ENCODE data around the gene BNC2.

The BNC2 gene

DNA sequence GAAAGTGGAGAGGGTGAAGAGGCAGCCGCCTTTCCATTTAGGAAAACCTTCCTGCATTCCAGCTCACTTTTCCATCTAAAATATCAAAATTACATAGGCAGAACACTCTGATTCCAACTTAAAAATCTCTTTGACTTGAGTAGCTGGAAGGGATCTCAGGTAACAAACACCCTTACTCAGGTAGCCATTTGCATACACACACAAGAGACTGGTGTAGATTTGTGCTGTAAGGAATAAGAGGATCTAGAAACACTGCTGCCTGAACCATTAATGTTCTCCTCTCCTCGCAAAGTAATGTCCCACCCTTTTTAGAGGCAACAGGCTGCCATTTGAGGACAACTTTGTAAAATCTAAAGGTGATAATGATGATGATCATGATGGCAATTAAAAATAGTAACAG, 53.5 kb downstream of the BNC2 start:
- no peaks in the 10 kb centered on the region; the same call in 1 of the 2 replicates for H3K4me1 ChIP-seq
- H3K9me3 ChIP-seq: no peaks in the 10 kb centered on the region
- H3K4me3 ChIP-seq (ENCODE audit: low read depth, low read length): no peak overlapping the region
- TF ChIP-seq, protein P1, sequence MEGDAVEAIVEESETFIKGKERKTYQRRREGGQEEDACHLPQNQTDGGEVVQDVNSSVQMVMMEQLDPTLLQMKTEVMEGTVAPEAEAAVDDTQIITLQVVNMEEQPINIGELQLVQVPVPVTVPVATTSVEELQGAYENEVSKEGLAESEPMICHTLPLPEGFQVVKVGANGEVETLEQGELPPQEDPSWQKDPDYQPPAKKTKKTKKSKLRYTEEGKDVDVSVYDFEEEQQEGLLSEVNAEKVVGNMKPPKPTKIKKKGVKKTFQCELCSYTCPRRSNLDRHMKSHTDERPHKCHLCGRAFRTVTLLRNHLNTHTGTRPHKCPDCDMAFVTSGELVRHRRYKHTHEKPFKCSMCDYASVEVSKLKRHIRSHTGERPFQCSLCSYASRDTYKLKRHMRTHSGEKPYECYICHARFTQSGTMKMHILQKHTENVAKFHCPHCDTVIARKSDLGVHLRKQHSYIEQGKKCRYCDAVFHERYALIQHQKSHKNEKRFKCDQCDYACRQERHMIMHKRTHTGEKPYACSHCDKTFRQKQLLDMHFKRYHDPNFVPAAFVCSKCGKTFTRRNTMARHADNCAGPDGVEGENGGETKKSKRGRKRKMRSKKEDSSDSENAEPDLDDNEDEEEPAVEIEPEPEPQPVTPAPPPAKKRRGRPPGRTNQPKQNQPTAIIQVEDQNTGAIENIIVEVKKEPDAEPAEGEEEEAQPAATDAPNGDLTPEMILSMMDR (IDR thresholded peaks at IDR 0.05; ENCODE audit: low read depth, low read length): no peak
- DNase-seq: no peak
- no peaks in the 10 kb centered on the region for H3K27me3 ChIP-seq
- no peaks in the 10 kb centered on the region for H3K36me3 ChIP-seq

DNA sequence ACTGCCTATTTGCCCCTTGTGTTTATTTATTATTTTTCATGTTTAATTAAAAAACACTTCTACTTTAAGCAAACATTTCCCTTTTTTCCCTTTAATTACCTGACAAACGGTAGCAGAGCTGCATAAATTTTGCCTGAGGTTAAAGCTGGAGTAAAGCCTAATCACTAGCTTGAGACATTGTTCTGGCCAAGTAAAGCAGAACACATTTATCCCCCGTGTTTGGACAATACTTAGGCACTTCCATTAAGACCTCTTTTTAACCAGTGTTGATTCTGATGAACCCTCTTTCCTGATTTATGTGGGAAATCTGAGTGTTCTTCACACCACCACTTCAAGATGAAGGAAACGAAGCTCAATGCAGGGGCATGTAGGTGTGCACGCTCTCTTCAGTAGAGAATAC, 54.5 kb downstream of the BNC2 start:
- no peak overlapping the region for H3K4me3 ChIP-seq (ENCODE audit: low read depth, low read length)
- TF ChIP-seq, protein P1 (IDR thresholded peaks at IDR 0.05; ENCODE audit: low read depth, low read length): no peak
- H3K4me1 ChIP-seq: no peaks in the 10 kb centered on the region; the same call in 1 of the 2 replicates
- H3K27me3 ChIP-seq: no peaks in the 10 kb centered on the region
- no peak for DNase-seq
- H3K9me3 ChIP-seq: no peaks in the 10 kb centered on the region
- no peaks in the 10 kb centered on the region for H3K36me3 ChIP-seq

DNA sequence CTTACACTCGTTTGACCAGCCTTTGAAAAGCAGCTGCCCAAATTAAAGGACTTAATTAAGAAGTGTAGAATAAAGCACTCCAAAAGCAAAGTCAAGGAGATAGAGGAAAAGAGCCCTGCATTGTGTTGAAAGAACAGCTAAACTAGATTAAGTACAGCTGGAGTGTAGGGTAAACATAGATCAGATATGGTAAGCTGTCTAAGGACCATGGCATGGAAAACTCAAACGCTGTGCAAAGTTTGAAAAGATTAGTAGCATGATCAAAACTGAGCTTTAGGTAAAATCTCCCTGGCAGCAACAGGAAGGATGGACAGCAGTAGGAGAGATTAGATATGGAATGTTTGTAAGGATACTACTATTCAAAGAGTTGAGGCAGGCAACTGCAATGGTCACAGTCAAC, 55.4 kb downstream of the BNC2 start:
- Histone ChIP-seq H3K4me1 (no peaks in the 10 kb centered on the region; the same call in 1 of the 2 replicates), H3K9me3 (no peaks in the 10 kb centered on the region), H3K36me3 (no peaks in the 10 kb centered on the region), H3K4me3 (ENCODE audit: low read depth, low read length) (no peak overlapping the region), H3K27me3 (no peaks in the 10 kb centered on the region)
- TF ChIP-seq, protein P1 (IDR thresholded peaks at IDR 0.05; ENCODE audit: low read depth, low read length): no peak
- DNase-seq: no peak

DNA sequence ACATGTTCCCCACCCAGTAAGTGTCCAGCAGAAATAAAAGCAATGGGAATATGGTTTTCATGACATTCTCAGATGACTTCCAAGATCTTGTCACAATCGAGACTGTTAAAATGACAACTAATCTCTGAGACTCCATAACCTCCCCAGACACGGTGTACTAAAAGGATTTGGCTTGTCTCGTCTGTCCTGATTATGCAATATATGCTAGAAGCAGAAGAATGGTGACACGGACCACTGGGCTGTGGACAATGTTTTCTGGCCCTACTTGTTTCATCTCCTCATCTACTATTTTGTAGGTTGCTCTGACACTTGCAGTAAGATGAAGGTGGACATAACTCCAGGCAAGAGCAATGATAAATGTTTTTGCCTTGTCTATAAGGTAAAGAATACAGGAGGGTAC, 56.6 kb downstream of the BNC2 start:
- H3K9me3 ChIP-seq: no peaks in the 10 kb centered on the region
- no peaks in the 10 kb centered on the region; the same call in 1 of the 2 replicates for H3K4me1 ChIP-seq
- no peaks in the 10 kb centered on the region for H3K36me3 ChIP-seq
- TF ChIP-seq, protein P1 (IDR thresholded peaks at IDR 0.05; ENCODE audit: low read depth, low read length): no peak
- no peak for DNase-seq
- H3K27me3 ChIP-seq: no peaks in the 10 kb centered on the region
- no peak overlapping the region for H3K4me3 ChIP-seq (ENCODE audit: low read depth, low read length)

DNA sequence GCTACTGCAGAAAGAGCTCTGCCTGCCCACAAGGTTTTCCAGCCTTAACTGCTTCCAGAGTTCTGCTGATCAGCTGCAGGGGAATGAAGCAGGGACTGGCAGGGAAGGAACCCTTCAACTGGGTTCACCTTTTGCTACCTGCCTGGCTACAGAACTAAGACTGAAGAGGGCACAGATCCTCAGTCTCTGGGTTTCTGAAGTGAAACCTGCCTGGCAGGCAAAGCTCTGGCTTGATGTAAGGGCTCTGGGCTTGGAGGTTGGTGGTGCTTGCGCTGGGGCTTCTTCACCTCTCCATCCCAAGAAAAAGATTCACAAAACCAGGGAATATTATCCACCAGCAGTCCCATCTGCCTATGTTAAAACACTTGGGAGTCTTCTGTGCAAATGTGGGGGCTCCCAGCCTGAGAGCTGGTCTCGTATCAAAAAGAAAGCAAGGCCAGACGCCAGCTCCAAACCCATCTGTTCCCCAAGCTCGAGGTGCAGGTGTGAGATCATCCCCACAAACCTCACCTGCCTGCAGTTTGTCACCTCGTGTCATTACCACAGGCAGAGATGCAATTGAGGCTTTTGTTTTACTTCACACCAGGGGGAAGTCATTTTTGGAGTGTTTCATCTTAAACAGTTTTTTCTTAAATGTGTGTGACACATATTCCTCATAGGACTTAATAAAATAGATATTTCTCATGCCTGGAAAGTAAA, 58.3 kb downstream of the BNC2 start:
- no peaks in the 10 kb centered on the region for H3K9me3 ChIP-seq
- DNase-seq: no peak
- no peaks in the 10 kb centered on the region for H3K36me3 ChIP-seq
- no peaks in the 10 kb centered on the region; the same call in 1 of the 2 replicates for H3K4me1 ChIP-seq
- TF ChIP-seq, protein P1 (IDR thresholded peaks at IDR 0.05; ENCODE audit: low read depth, low read length): no peak
- H3K27me3 ChIP-seq: no peaks in the 10 kb centered on the region
- no peak overlapping the region for H3K4me3 ChIP-seq (ENCODE audit: low read depth, low read length)

DNA sequence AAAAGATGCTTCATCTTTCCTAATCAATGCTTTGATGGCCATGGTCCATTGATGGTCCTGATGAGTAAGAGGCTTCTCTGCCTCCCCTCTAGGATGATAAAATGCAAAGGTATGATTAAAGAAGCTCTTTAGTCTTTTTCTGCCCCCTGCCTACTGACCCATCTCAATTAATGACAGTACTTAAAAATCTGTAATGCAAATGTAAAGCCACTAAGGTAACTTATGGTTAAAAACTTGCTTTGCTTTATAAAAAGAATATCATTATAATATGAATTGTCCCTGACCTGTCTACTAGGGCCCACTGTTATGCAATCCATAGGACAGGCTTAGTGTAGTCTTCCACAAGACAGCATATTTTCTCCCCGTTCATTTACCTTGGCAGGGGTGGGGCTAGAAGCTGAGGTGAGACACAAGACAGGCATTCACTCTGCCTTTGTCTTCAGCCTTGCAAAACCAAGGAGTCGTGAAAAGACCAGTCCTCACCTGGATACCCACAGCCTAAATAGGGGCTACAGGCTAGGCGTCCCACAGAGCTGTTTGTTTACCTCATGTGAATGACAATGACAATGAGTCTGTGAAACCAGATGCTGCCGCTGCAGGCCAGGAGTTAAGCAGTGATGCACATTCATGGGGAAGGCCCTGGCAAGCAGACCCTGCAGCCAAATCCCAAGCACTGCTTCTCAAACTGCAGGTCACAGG, 60.4 kb downstream of the BNC2 start:
- no peak for DNase-seq

More for the DNA sequence above, 60.4 kb downstream of the BNC2 start:
- Histone ChIP-seq H3K9me3 (no peaks in the 10 kb centered on the region), H3K27me3 (no peaks in the 10 kb centered on the region), H3K4me1 (no peaks in the 10 kb centered on the region; the same call in 1 of the 2 replicates), H3K36me3 (no peaks in the 10 kb centered on the region), H3K4me3 (ENCODE audit: low read depth, low read length) (no peak overlapping the region)
- TF ChIP-seq, protein P1 (IDR thresholded peaks at IDR 0.05; ENCODE audit: low read depth, low read length): no peak
